NCI-H1694 (cell line): Measurements from ENCODE around the gene ZBTB7C.

ENCODE experiments used
- DNase-seq: peaks from one replicate; lab custom pipeline; 2025; lab: John Stamatoyannopoulos, UW

ZBTB7C gene

DNA sequence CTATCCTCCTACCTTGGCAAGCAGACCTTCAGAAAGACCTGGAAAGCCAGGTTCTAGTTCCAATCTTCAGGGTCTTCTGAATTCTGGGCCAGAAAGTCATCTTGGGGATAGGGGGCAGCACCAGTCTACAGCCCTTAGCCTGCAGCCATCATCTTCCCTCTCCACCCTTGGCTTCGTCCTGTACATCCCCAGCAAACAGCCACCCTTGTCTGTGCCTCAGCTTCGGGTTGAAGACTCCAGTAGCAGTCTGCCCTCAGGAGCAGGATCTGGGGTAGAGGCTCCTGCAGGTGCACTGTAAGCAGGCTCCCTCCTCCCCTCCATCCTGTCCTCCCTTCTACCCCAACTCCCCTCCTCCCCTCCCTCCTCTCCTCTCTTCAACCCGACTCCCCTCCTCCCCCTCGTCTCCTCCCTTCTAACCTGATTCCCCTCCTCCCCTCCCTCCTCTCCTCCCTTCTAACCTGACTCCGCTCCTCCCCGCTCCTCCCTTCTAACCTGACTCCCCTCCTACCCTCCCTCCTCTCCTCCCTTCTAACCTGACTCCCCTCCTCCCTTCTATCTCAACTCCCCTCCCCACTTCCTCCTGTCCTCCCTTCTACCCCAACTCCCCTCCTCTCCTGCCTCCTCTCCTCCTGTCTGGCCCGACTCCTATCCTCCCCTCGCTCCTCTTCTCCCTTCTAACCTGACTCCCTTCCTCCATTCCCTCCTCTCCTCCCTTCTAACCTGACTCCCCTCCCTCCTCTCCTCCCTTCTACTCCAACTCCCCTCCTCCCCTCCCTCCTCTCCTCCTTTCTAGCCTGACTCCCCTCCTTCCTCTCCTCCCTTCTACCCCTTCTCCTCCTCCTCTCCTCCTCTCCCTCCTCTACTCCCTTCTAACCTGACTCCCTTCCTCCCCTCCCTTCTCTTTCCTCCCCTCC, 388.6 kb downstream of the ZBTB7C start:
- DNase-seq = no peak

DNA sequence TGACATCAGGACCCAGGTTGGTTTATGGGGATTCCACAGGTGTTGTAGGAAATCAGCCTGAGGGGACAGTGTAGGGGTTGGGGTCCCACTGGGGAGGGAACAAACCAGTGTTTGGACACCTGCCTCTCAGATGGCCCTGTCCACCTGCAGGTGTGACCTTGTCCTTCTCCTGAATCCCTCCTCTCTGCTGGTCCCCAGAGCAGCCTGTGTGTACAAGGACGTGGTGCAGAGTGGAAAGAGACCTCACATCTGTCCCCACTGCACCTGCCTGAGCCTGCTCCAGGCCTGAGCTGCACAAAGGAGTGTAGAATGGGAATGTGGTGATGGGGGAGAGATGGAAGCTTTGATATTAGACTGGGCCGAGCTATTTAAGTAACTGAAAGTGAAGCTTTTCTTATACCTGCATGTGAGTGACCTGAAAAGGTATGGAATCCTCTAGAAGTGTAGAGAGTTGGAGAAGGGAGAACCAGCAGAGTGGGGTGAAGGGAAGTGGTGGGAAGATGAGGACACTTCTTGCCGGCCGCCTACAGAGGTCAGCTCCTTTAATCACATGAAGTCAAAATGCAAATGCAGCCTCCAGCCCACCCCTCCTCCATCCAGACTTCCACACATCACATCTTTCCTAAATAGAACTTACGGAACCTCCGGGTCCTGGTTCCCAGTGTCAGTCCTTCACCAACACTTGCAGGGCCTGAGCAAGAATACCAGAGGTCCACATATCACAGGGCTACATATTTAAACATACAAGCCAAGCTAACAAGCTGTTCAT, 389.4 kb downstream of the ZBTB7C start:
- DNase-seq = no peak

DNA sequence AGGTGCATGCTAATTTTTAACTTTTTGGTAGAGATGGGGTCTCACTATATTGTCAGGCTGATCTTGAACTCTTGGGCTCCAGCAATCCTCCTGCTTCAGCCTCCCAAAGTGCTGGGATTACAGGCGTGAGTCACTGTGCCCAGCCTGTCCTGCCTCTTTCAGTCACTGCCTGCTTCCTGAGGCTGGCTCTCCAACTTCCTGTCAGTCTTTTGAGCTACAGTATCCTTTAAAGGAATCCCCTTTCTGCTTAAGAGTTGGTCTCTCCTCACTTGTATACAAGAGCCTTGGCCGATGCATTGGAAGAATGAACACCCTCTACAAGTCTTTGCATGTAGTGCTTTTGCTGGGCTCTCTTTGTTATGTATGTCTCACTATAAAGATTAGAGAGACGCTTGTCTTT, 390.3 kb downstream of the ZBTB7C start:
- DNase-seq = no peak

DNA sequence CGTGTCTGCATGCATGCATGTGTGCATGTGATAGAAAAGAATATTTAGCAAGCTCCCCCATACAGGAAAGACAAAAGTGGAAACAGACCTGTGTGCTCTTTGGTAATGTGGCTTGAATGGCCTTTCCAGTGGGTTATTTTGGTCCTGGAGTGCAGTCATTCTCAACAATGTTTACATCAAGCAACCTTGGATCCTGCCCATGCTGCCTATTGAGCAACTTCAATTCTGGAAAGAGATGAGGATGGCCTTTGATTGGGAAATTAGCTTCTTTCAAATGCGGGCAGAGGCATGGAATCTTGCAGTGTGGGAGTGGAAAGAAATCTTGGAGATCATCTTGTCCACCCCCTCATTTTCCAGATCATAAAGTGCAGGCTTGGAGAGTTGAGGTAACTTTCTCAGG, 391.5 kb downstream of the ZBTB7C start:
- DNase-seq = no peak

DNA sequence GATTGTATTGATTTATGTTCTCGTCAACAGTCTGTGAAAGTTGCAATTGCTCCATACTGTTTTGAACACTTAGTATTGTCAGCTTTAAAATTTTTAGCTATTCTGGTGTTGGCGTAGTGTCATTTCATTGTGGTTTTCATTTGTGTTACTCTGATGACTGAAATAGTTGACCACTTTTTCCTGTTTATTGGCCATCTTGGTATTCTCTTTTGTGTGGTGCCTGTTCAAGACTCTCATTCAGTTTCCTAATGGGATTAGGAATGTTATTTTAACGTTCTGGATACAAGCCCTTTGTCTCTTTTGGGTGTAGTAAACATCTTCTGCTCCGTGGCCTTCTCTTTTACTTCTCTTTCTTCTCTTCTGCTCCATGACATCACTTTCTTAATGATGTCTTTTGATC, 396.0 kb downstream of the ZBTB7C start:
- DNase-seq = no peak

DNA sequence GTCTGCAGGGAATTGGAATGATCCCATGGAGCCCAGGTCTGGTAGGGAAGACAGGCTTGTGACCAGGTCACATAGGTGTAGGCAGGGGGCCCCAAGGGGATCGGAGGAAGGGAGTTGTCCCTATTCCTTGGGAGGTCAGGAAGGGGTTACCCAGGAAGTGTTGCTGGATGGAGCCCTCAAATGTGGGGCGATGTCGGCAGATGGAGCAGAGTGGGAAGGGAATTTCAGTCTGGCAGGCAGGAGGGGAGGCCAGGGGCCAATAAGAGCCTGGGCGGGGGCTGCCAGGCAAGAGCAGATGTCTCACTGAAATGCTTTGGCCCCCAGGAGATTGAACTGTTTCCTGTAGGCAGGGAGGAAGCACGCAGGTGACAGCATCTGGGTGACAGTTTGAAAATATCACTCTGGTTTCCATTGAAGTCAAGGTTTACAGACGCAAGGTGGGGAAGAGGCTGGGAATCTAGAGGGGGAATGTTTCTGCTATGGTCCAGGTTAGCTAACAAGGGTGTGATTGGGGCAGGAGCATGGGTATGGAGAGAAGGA, 397.2 kb downstream of the ZBTB7C start:
- no peak for DNase-seq

DNA sequence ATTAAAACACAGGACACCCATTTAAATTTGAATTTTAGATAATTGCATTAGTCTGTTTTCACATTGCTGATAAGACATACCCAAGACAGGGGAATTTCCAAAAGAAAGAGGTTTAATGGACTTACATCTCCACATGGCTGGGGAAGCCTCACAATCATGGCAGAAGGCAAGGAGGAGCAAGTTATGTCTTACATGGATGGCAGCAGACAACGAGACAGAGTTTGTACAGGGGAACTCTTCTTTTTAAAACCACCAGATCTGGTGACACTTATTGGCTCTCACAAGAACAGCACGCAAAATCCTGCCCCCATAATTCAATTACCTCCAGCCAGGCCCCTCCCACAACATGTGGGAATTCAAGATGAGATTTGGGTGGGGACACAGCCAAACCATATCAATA, 398.9 kb downstream of the ZBTB7C start:
- DNase-seq = no peak

DNA sequence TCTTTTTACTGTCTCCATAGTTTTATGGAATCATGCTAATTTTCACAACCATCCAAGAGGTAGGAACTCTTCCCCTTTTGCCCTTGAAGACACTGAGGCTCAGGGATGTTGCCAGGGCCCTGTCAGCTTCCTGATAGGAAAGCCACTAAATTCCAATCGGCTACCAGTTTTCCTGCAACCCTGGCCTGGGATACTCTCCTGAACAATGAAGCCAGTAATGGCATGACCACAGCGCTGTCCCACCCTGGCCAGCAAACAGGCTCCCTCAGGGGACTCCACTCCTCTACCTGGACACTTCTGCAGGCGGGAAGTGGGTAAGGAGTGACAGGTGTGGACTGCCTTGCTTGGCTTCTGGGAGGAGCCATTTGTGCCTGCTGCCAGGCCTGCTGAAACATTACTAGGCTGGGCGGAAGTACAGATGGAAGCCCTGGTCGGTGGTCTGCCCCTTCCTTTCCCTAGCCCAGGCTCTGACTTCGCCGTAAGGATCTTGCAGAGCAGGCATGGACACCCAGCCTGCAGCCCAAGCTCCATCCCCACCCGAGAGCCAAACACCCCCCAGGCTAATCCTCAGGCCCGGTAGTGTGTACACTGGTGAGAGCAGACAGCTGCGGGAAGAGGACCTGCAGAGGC, 400.0 kb downstream of the ZBTB7C start:
- DNase-seq = no peak

DNA sequence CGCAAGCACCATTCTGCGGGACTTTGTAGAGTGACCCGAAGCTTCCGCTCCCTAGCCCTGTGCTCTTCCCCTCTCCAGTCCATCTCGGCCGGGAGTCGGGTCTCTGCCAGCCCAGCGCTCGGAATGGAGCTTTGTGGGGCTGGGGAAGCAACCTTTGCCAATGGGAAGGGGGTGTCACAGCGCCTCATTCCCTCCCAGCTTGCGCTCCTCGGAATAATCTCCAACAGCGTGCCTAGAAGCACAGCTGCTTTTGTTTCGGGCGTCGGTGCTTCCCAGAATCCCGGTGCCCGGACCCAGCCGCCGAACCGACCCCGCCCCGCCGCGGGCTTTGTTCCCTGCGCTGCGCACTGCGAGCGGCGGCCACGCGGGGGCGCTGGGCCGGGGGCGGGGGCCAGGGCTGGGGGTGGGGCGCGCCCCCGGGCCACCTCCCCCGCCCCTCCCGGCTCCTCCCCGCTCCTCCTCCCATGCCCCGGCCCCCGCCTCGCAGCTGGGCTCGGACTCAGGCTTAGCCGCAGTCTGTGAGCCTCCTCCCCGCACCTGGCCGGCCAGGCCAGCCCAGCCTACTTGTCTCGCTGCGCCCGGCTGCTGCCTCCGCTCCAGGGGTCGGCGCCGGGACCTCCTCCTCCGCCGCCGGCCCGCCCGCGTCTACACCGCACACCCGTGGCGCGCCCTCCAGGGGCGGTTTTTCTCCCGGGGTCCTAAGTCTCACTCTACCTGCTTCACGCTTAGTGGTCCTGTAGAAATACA, 401.1 kb downstream of the ZBTB7C start:
- peak; percentile 27 for DNase-seq

DNA sequence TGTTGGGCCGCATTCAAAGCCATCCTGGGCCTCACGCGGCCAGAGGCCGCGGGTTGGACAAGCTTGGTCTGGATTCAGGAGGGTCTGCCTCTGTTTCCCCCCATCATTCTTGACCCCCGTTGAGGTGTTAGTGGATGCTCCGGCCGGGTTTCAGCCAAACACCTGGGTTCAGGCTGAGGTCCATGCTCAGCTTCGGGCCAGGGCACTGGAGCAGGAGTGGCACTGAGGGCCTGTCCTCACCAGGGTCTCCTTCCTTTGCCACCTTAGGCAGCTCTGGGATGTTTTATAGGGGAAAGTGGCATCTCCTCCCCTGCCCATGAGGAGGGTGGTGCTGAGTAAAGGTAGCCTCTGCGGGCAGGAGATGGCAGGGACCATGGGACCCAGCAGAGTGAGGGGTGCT, 401.8 kb downstream of the ZBTB7C start:
- DNase-seq = no peak

DNA sequence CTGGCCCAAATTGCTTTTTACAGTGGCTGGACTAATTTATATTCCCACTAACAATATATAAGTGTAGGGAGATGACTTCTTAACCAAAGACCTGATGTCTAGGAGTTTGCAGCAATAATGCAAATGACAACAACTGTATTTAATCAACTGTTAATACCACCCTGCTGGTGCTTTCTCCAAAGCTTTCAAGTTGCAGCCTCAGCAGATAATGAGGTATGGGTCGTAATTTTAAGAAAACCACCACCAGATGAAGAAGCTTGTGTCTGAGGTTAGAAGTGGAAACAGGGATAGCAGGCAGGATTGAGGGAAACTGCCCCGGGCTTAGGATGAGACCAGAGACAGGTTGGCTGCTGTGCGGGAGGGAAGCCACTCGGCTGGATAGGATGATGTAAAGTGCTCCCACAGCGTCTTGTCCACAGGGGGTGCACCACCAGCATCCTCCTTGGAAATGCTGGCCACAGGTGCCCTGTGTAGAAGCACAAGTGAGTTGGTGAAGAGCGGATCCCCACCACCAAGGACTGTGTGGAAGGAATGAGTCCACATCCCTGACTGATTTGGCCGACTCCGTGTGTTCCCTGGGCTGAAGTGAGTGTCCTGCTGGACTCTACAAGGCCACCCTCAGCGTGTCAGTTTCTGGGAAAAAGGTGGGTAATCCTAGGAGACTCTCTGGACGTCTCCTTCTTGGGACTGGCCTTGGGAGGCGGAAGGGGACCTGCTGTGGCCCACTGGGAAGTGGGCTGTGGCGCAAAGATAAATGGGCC, 402.6 kb downstream of the ZBTB7C start:
- DNase-seq = no peak

DNA sequence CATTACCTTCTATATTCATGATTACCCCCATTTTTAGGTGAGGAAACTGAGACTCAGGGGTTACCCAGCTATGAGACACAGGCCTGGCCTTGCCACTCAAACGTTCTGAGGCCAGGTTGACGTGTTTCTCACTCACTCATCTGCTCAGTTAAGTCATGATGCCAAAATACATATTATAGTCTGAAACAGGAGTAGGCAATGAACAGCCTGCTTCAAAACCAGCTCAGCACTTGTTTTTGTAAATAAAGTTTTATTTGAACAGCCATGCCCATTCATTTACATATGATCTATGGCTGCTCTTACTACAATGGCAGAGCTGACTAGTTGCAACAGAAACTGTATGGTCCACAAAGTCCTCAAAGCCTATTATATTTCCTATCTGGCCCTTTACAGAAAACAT, 404.6 kb downstream of the ZBTB7C start:
- no peak for DNase-seq

DNA sequence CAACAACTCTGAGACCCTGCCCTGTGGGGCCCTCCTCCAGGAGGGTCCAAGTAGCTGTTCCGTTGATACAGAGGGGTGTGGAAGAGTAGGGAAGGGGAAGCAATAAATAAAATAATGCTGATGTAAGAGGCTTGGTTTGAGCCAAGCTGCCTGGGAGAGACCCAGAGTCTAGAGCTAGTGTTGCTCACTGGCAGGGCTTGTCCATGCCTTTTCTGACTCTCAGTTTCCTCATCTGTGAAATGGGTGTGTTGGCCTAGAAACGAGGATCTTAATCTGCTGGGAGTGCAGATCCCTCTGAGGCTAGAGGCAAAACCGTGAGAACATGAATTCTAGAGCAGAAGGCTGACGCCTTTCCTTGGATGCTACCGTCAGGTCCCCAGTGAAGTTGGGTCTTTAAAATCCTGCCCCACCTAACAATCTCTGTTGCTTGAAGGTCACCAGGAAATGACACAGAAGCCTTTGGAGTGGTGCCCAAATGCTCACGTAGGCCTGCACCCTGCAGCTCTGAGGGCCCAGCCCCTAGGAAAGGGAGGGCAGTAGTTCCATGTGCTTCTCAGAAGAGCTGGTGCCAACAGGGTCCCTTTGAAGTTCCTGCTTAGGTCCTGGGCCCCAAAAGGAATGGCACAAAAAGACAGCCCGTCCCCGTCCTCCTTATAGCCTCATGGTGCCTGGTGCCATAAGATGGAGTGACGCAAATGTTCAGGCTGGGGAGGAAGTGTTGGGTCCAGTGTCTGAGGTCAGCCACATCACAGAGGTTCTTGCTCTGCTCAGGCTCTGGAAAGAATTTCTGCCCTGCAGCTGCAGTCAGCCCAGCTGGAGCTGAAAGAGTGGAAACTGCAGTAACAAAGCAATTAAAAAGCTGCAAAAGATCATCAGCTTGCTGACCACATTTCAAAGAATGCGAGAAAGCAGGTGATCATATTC, 405.5 kb downstream of the ZBTB7C start:
- no peak for DNase-seq

DNA sequence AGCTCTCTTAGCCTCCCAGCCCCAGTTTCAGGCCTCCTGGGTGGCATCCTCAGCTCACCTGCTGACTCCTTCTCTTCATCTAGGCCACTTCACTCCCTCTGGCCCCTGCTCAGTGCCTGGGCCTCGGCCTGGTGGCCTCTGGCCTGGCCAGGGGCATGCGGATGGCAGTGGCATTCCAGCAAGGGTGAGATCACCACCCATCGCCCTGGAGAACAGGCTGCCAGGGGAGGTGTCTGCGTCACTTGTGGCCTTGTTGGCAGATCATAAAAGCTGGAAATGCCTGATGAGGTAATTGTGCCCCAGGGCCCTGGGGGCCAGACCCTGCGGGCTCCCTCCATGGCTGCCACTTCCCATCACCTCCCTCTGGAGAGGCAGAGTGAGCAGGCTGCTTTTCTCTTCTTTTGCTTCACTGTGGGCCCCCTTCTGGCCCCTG, 406.2 kb downstream of the ZBTB7C start:
- no peak for DNase-seq

DNA sequence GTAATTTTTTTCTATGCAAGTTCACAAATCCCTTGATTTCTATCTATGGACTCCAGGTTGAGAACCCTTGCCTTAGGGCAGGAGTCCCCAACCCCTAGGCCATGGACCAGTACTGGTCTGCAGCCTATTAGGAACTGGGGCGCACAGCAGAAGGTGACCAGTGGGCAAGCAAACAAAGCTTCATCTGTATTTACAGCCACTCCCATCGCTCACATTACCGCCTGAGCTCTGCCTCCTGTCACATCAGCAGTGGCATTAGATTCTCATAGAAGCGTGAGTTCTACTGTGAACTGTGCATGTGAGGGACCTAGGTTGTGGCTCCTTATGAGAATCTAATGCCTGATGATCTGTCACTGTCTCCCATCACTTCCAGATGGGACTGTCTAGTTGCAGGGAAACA, 408.5 kb downstream of the ZBTB7C start:
- DNase-seq = no peak

DNA sequence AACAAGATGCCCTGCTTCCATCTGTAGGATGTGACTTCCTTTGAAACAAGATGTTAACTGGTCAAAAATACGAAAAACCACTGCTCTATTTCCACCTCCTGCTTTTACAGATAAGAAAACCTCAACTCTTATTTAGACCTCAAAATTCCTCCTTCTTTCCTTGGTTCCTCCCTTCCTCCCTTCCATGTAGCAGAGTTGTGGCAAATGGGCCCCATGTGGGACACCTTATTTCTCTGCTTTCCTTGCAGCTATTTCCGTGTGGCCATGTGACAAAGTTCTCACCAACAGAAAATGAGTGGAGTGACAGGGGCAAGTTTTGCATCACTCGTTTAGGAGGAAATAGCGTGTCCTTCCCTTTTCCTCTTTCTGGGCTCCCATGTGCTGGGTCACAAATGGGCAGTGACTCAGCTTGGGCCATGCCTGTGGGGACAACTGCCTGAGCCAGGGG, 409.4 kb downstream of the ZBTB7C start:
- no peak for DNase-seq

DNA sequence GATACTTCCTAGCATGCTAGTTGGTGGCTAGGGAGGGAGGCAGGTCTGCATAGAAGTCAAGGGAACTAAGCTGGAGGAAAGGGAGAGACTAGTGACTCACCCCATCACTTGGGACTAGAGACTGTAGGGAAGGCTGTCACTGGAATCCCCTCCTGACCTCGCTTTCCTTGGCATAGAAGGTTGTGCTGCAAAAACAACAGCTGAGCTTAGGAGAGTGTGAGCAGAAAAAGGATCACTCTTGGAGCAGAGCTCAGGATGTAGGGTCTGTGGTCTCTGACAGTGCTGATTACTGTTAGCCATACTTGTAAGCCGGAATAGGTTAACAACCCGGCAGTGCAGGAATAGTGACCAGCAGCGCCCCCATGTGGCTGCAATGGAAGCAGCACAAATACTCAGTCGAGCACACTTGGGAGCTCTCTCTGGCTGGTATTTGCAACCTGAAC, 411.8 kb downstream of the ZBTB7C start:
- peak; percentile 15 for DNase-seq

DNA sequence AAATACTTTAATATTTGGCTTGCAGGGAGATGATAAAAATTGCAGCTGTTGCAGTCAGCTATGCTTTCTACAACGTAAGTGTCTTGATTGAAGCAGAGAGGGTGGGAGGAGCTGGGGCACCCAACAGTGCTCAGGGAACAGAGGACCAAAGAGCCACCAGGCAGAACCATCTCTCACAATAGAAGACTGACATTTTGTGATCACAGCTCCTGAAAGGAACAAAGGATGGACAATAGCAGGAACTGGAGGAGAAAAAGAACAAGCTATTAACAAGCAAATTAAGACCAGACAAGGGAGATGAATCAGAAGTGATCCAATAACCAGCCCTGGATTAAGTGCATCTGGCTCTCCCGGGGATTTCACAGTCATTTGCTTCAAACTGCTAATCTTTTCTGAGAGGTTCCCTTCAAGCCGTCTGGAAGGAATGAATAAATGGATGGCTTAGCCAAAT, 413.1 kb downstream of the ZBTB7C start:
- no peak for DNase-seq

DNA sequence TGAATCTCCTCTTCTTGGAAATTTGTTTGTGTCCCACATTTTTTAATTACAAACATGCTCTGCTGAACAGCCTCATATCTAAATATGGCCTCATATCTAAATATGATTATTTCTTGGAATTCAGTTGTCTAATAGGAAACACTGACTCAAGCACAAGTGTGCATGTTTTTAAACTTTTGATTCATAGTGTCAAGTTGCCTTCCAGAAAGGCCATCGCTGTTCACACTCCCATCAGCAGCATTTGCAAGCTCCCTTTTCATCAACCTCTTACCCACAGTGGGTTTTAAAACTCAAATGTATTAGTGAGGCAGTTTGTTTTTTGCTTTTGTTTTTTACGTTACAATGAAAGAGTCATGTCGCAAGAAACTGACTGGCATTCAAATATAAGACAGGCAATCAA, 413.5 kb downstream of the ZBTB7C start:
- no peak for DNase-seq

DNA sequence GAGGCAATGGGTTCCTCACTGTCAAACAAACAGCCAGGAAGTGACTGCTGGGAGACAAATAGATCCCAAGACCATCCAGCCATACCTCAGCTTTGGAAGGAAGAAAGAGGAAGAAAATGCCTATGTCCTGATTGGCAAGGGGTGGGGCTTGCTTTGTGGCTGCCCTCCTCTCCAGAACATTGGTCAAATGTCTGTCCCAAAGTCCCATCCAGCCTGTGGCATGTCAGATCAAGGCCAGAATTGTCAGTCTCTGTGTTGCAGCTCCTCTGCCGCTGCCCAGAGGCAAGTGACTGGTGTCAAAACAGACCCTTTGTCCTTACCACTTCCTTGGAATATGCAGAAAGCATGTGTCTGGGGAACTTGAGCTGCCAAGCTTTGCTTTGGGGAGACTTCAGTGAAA, 415.8 kb downstream of the ZBTB7C start:
- no peak for DNase-seq
